Measurements from ENCODE around the gene CST9.

DNA sequence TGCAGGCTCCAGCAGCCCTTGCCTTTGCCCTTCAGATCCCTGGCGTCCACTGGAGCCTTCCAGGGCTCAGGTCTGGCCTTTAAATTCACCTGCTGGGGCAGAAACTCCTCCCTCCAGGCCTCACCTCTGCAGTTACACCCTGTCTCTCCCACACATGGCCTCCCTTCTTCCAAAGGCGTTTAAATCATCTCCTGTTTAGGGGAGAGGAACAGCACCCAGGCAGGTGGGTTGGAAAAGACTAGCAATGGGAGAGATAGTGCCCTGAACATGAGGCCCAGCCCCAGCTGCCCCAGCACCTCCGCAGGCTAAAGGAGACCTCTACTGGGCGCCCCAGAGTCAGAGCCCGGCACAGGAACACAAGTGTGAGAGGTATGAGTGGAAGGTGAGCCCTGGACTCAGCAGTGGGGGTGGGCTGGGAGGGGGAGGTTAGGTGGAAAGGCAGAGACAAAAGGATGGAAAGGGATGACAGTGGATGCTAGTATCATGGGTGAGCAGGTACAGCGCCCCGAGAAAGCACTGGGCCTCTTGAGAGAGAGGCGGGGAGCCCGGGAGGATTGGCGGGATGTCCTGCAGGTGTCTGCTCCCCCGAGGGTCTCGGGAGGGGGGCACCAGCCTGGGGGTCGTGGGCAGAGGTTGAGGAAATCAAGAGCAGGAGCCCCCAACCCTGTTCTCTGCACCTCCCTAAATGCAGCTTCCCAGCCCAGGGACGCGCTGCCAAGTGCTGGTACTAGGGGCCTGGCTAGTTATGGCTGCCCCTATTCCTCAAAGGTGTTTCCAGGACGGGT is at the start of gene CST9:
- TF ChIP-seq, protein P1, sequence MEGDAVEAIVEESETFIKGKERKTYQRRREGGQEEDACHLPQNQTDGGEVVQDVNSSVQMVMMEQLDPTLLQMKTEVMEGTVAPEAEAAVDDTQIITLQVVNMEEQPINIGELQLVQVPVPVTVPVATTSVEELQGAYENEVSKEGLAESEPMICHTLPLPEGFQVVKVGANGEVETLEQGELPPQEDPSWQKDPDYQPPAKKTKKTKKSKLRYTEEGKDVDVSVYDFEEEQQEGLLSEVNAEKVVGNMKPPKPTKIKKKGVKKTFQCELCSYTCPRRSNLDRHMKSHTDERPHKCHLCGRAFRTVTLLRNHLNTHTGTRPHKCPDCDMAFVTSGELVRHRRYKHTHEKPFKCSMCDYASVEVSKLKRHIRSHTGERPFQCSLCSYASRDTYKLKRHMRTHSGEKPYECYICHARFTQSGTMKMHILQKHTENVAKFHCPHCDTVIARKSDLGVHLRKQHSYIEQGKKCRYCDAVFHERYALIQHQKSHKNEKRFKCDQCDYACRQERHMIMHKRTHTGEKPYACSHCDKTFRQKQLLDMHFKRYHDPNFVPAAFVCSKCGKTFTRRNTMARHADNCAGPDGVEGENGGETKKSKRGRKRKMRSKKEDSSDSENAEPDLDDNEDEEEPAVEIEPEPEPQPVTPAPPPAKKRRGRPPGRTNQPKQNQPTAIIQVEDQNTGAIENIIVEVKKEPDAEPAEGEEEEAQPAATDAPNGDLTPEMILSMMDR (IDR thresholded peaks at IDR 0.05), result no peak
- TF ChIP-seq POLR2A (IDR thresholded peaks at IDR 0.05), result no peak
- TF ChIP-seq EP300 (IDR thresholded peaks at IDR 0.05), result no peak

Measured in ovary (tissue), 3 donors.